WI38 (cell line): ENCODE measurements around the gene DSC3.

ENCODE experiments used
- H3K4me3 ChIP-seq: 2 replicates; pipeline ENCODE4 v1.5.1; 2011; ENCODE audit warnings: low read depth, mild to moderate bottlenecking, control low read depth, low read length
- CTCF ChIP-seq: IDR thresholded peaks from 2 replicates; pipeline ENCODE4 v1.5.1; 2012; ENCODE audit warnings: low read depth, mild to moderate bottlenecking, control low read depth, low read length

The DSC3 gene

GRCh38 chr18:31056296-31056695 lies 13.8 kb upstream of the DSC3 start:
- TF ChIP-seq CTCF: no peak
- no peak overlapping the region for H3K4me3 ChIP-seq

- no peak overlapping the region for H3K4me3 ChIP-seq
- no peak for TF ChIP-seq CTCF
These were observed 8.1 kb upstream of the DSC3 start for GRCh38 chr18:31050635-31051034.

DNA sequence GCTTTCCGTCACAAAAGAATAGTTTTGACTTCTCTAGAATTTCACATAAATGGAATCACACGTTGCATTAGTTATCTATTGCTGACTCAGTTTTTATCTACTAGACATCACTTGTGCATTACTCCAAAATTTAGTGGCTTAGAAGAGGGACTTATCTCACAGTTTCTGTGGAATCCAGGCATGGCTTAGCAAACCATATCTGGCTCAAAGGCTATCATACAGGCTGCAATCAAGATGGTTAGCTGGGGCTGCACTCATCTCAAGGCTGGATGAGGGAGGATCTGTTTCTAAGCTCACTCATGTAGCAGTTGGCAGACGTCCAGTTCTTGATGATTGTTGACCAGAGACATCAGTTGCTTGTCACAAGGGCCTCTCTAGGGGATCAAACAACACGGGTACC lies 6.6 kb upstream of the DSC3 start:
- no peak for TF ChIP-seq CTCF

DNA sequence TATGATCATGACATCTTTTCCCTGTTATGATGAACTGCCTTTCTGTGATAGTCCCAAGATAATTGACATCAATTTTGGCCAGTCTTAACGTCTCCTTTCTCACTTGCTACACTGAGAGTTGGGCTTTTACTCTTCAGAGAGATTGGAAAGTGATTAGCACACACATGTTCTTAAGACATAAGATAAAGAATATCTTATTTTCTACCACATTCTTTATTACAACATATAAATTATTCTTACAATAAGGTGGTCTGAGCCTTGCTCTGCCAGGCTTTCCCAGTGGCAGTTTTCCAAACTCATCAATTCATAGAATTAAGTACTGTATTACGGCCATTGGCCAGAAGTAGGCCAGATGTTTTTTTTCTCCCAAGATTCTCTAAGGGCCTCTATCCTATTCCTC lies 5.7 kb upstream of the DSC3 start:
- no peak for TF ChIP-seq CTCF
- H3K4me3 ChIP-seq: no peak overlapping the region

More for the DNA sequence above, 6.6 kb upstream of the DSC3 start:
- H3K4me3 ChIP-seq: no peak overlapping the region

- TF ChIP-seq CTCF: no peak
- no peak overlapping the region for H3K4me3 ChIP-seq
These were observed 4.4 kb upstream of the DSC3 start for GRCh38 chr18:31046916-31047315.

GRCh38 chr18:31045599-31045998 lies 3.1 kb upstream of the DSC3 start:
- H3K4me3 ChIP-seq: no peak overlapping the region
- TF ChIP-seq CTCF: no peak

- H3K4me3 ChIP-seq: no peak overlapping the region
- no peak for TF ChIP-seq CTCF
These were observed 2.4 kb upstream of the DSC3 start for GRCh38 chr18:31044926-31045325.
